ENCODE data around the gene SPOCD1.
A peak's percentile ranks its signal among the peaks of the same experiment; 100 is the strongest.

The SPOCD1 gene

GRCh38 chr1:31755850-31756492, 59.9 kb downstream of the SPOCD1 start:
- no peak for DNase-seq (ENCODE audit: low read depth)

- DNase-seq (ENCODE audit: low read depth) = no peak
Measured at GRCh38 chr1:31755197-31755611, 60.6 kb downstream of the SPOCD1 start.

GRCh38 chr1:31754397-31754796, 61.4 kb downstream of the SPOCD1 start:
- no peak for DNase-seq (ENCODE audit: low read depth)

GRCh38 chr1:31753707-31754349, 62.0 kb downstream of the SPOCD1 start:
- DNase-seq (ENCODE audit: low read depth) = peak; percentile 41

- no peak for DNase-seq (ENCODE audit: low read depth)
Measured at GRCh38 chr1:31752952-31753475, 62.8 kb downstream of the SPOCD1 start.

- no peak for DNase-seq (ENCODE audit: low read depth)
Measured at GRCh38 chr1:31752258-31752657, 63.6 kb downstream of the SPOCD1 start.

- DNase-seq (ENCODE audit: low read depth) = no peak
Measured at GRCh38 chr1:31751822-31752241, 64.0 kb downstream of the SPOCD1 start.

- DNase-seq (ENCODE audit: low read depth) = peak; percentile 28
Measured at GRCh38 chr1:31750858-31751510, 64.8 kb downstream of the SPOCD1 start.

- no peak for DNase-seq (ENCODE audit: low read depth)
Measured at GRCh38 chr1:31749785-31750735, 65.8 kb downstream of the SPOCD1 start.

- no peak for DNase-seq (ENCODE audit: low read depth)
Measured at GRCh38 chr1:31748365-31748764, 67.5 kb downstream of the SPOCD1 start.

- DNase-seq (ENCODE audit: low read depth) = no peak
Measured at GRCh38 chr1:31747304-31747703, 68.5 kb downstream of the SPOCD1 start.

GRCh38 chr1:31746687-31747086, 69.1 kb downstream of the SPOCD1 start:
- DNase-seq (ENCODE audit: low read depth) = no peak

GRCh38 chr1:31745946-31746670, 69.7 kb downstream of the SPOCD1 start:
- DNase-seq (ENCODE audit: low read depth) = no peak

GRCh38 chr1:31745096-31745945, 70.5 kb downstream of the SPOCD1 start:
- peak; percentile 43 for DNase-seq (ENCODE audit: low read depth)

GRCh38 chr1:31744165-31744888, 71.5 kb downstream of the SPOCD1 start:
- no peak for DNase-seq (ENCODE audit: low read depth)

- no peak for DNase-seq (ENCODE audit: low read depth)
Measured at GRCh38 chr1:31742462-31743212, 73.2 kb downstream of the SPOCD1 start.

Measured in fibroblast of the conjunctiva (primary cell).